ENCODE data around the gene RIPK3.

DNA sequence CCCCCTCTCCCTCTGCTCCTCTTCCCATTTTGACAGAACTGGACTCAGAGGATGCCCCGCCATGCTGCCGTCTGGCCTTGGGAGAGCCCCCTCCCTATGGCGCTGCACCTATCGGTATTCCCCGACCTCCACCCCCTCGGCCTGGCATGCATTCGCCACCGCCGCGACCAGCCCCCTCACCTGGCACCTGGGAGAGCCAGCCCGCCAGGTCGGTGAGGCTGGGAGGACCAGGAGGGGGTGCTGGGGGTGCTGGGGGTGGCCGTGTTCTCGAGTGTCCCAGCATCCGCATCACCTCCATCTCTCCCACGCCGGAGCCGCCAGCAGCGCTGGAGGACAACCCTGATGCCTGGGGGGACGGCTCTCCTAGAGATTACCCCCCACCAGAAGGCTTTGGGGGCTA is 29.7 kb upstream of the RIPK3 start:
- TF ChIP-seq, protein P1, sequence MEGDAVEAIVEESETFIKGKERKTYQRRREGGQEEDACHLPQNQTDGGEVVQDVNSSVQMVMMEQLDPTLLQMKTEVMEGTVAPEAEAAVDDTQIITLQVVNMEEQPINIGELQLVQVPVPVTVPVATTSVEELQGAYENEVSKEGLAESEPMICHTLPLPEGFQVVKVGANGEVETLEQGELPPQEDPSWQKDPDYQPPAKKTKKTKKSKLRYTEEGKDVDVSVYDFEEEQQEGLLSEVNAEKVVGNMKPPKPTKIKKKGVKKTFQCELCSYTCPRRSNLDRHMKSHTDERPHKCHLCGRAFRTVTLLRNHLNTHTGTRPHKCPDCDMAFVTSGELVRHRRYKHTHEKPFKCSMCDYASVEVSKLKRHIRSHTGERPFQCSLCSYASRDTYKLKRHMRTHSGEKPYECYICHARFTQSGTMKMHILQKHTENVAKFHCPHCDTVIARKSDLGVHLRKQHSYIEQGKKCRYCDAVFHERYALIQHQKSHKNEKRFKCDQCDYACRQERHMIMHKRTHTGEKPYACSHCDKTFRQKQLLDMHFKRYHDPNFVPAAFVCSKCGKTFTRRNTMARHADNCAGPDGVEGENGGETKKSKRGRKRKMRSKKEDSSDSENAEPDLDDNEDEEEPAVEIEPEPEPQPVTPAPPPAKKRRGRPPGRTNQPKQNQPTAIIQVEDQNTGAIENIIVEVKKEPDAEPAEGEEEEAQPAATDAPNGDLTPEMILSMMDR (IDR thresholded peaks at IDR 0.05; ENCODE audit: poor library complexity): no peak
- TF ChIP-seq EZH2phosphoT487 (IDR thresholded peaks at IDR 0.05; ENCODE audit: low read depth, severe bottlenecking, unreplicated experiment): no peak
- TF ChIP-seq EZH2 (IDR thresholded peaks at IDR 0.05; ENCODE audit: borderline replicate concordance): no peak
